Measurements from ENCODE around the gene KRTAP4-5.
"Not testable (repeated sequence)": the region's sequence is repeated elsewhere in the genome, so short reads cannot be mapped to it uniquely, and the experiment has no call there.

The KRTAP4-5 gene

GRCh38 chr17:41145261-41145660 lies 4.4 kb downstream of the KRTAP4-5 start:
- DNase-seq = no peak

- no peak for DNase-seq
Observed at GRCh38 chr17:41144846-41145245, 4.8 kb downstream of the KRTAP4-5 start.

- DNase-seq = no peak
Observed at GRCh38 chr17:41141361-41141760, 8.3 kb downstream of the KRTAP4-5 start.

- no peak for DNase-seq
Observed at GRCh38 chr17:41140360-41141131, 9.1 kb downstream of the KRTAP4-5 start, which contains the start of gene KRTAP4-6. TSS of gene KRTAP4-6 (minus strand) at chr17:41140544. CDS start at chr17:41140487, 57 bp downstream.

- DNase-seq = not testable (repeated sequence)
Observed at GRCh38 chr17:41139865-41140264, 9.8 kb downstream of the KRTAP4-5 start.

- no peak for DNase-seq
Observed at GRCh38 chr17:41133880-41134735, 15.5 kb downstream of the KRTAP4-5 start.

GRCh38 chr17:41131979-41132378 lies 17.6 kb downstream of the KRTAP4-5 start:
- no peak for DNase-seq

- no peak for DNase-seq
Observed at GRCh38 chr17:41127371-41127770, 22.3 kb downstream of the KRTAP4-5 start.

GRCh38 chr17:41126412-41126811 lies 23.2 kb downstream of the KRTAP4-5 start:
- no peak for DNase-seq

GRCh38 chr17:41125064-41125463 lies 24.6 kb downstream of the KRTAP4-5 start:
- DNase-seq = no peak

- DNase-seq = not testable (repeated sequence)
Observed at GRCh38 chr17:41123991-41124371, 25.6 kb downstream of the KRTAP4-5 start, which contains the start of gene KRTAP4-12. TSS of gene KRTAP4-12 (minus strand) at chr17:41124182. CDS start at chr17:41124122, 60 bp downstream.

- DNase-seq = not testable (repeated sequence)
Observed at GRCh38 chr17:41123292-41123990, 26.2 kb downstream of the KRTAP4-5 start.

- no peak for DNase-seq
Observed at GRCh38 chr17:41121742-41122141, 27.9 kb downstream of the KRTAP4-5 start.

GRCh38 chr17:41119696-41120690 lies 29.6 kb downstream of the KRTAP4-5 start:
- DNase-seq = not testable (repeated sequence)

- no peak for DNase-seq
Observed at GRCh38 chr17:41118721-41119120, 30.9 kb downstream of the KRTAP4-5 start.

- not testable (repeated sequence) for DNase-seq
Observed at GRCh38 chr17:41117846-41118386, 31.7 kb downstream of the KRTAP4-5 start, which contains the start of gene KRTAP4-11. TSS of gene KRTAP4-11 (minus strand) at chr17:41118373. CDS start at chr17:41118315, 58 bp downstream.

- DNase-seq = no peak
Observed at GRCh38 chr17:41116297-41116696, 33.3 kb downstream of the KRTAP4-5 start.

- no peak for DNase-seq
Observed at GRCh38 chr17:41111151-41111885, 38.3 kb downstream of the KRTAP4-5 start.

GRCh38 chr17:41108728-41109386 lies 40.8 kb downstream of the KRTAP4-5 start:
- DNase-seq = not testable (repeated sequence)

- DNase-seq = no peak
Observed at GRCh38 chr17:41107941-41108450, 41.6 kb downstream of the KRTAP4-5 start.

Data from hippocampal formation (tissue), 2 donors.